Cardiac muscle cell (in vitro differentiated cells and primary cell): Measurements from ENCODE around the gene SNRNP40. TPM values are rescaled to one million over a fixed set of nuclear protein-coding genes. Genes with fewer than 3 reads are reported as not detected.

Experiments used
- DNase-seq, 2 donors: peaks; one replicate each; pipeline versions ENCODE4 v3.0.0 to v3.0.0-alpha.2; 2010 to 2017; ENCODE audit warnings: low read depth in 1 of 2, low spot score in 1 of 2
- H3K27ac ChIP-seq: fragments of 200-600 bp; sonication (generic); 2 replicates; pipeline ENCODE4 v1.5.1; 2016
- H3K27me3 ChIP-seq: fragments of 200-600 bp; sonication (generic); 2 replicates; pipeline ENCODE4 v1.6.0; 2016; ENCODE audit warnings: control low read depth
- H3K36me3 ChIP-seq: fragments of 200-600 bp; sonication (generic); 2 replicates; pipeline ENCODE4 v1.5.1; 2016; ENCODE audit warnings: control low read depth
- H3K4me1 ChIP-seq: fragments of 200-600 bp; sonication (generic); 2 replicates; pipeline ENCODE4 v1.8.1; 2017; ENCODE audit warnings: low read depth, mild to moderate bottlenecking, mixed run types
- H3K4me3 ChIP-seq: fragments of 200-600 bp; sonication (generic); 2 replicates; pipeline ENCODE4 v1.5.1; 2016; ENCODE audit warnings: mild to moderate bottlenecking
- H3K9me3 ChIP-seq: fragments of 200-600 bp; sonication (generic); 2 replicates; pipeline ENCODE4 v1.5.1; 2017; ENCODE audit warnings: low read depth, mild to moderate bottlenecking, control low read depth
- polyA plus RNA-seq: library from polyadenylated mRNA; unstranded; fragments of >200 nt; fragmentation: Nextera tagmentation; extraction: Ambion mirVana; gene quantifications from 2 replicates; pipeline ENCODE4 v1.2.1, GENCODE V29; 2016
- total RNA-seq: library from RNA; depleted of rRNA; stranded (reverse); fragments of >200 nt; gene quantifications from 2 replicates; pipeline ENCODE4 v1.2.3, GENCODE V29; 2016
- TF ChIP-seq, protein P1 (sequence below): IDR thresholded peaks from 2 replicates; pipeline ENCODE4 v1.5.1; 2012; ENCODE audit warnings: low read depth, mild to moderate bottlenecking, low read length

SNRNP40 gene
- total and polyA plus RNA-seq, 2 experiments from 2014 or later: 39.5 to 69.5 TPM

GRCh38 chr1:31310198-31310597, 13.6 kb upstream of the SNRNP40 start:
- H3K36me3 ChIP-seq: peaks cover 15% of the 10 kb centered on the region
- H3K9me3 ChIP-seq: no peaks in the 10 kb centered on the region
- H3K4me3 ChIP-seq: no peak overlapping the region
- DNase-seq: no peak
- H3K4me1 ChIP-seq: peaks cover 7% of the 10 kb centered on the region
- TF ChIP-seq, protein P1, sequence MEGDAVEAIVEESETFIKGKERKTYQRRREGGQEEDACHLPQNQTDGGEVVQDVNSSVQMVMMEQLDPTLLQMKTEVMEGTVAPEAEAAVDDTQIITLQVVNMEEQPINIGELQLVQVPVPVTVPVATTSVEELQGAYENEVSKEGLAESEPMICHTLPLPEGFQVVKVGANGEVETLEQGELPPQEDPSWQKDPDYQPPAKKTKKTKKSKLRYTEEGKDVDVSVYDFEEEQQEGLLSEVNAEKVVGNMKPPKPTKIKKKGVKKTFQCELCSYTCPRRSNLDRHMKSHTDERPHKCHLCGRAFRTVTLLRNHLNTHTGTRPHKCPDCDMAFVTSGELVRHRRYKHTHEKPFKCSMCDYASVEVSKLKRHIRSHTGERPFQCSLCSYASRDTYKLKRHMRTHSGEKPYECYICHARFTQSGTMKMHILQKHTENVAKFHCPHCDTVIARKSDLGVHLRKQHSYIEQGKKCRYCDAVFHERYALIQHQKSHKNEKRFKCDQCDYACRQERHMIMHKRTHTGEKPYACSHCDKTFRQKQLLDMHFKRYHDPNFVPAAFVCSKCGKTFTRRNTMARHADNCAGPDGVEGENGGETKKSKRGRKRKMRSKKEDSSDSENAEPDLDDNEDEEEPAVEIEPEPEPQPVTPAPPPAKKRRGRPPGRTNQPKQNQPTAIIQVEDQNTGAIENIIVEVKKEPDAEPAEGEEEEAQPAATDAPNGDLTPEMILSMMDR: no peak
- H3K27ac ChIP-seq: no peak overlapping the region
- no peaks in the 10 kb centered on the region for H3K27me3 ChIP-seq

DNA sequence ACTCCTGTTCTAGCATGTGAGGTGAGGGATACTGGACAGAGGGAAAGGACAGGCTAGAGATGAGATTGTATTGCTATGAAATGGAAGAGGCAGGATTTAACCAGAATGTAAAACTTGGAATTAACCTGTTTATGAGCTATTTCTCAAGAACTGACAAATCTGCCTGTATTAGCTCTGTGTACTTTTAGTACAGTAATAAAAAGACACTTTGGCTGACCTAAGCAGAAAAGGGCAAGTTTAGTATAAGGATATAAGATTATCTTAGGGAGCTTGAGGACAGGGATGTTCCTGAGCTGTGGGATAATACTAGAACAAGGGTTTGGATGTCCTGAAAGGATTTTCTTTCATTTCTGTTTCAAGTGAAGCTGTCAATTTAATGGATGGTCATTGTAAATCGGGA, 11.4 kb upstream of the SNRNP40 start:
- peaks cover 11% of the 10 kb centered on the region for H3K36me3 ChIP-seq
- H3K27me3 ChIP-seq: no peaks in the 10 kb centered on the region
- TF ChIP-seq, protein P1: no peak
- H3K9me3 ChIP-seq: no peaks in the 10 kb centered on the region
- H3K4me3 ChIP-seq: no peak overlapping the region
- no peak overlapping the region for H3K27ac ChIP-seq
- no peak for DNase-seq
- peaks cover 7% of the 10 kb centered on the region for H3K4me1 ChIP-seq

DNA sequence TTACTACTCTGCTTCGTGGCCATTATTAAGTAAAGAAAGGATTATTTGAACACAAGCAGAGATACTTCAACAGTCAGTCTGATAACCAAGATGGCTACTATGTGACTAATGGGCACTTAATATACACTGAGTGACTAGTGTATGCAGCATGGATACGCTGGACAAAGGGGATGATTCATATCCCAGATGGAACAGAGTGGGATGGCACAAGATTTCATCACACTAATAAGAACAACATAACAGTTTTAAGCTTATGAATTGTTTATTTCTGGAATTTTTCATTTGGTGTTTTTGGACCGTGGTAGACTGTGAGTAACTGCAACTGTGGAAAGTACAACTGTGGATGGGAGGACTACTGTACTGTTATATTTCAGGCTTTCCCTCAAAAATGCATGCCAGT, 9.7 kb upstream of the SNRNP40 start:
- TF ChIP-seq, protein P1: no peak
- peak in 1 of 2 donors; percentile 90 for DNase-seq
- peaks cover 2% of the 10 kb centered on the region for H3K36me3 ChIP-seq
- H3K27me3 ChIP-seq: no peaks in the 10 kb centered on the region
- H3K9me3 ChIP-seq: no peaks in the 10 kb centered on the region
- H3K4me1 ChIP-seq: peaks cover 7% of the 10 kb centered on the region
- no peak overlapping the region for H3K4me3 ChIP-seq
- H3K27ac ChIP-seq: no peak overlapping the region

GRCh38 chr1:31302709-31303441, 6.3 kb upstream of the SNRNP40 start:
- Histone ChIP-seq H3K4me3 (no peak overlapping the region), H3K4me1 (no peaks in the 10 kb centered on the region), H3K9me3 (no peaks in the 10 kb centered on the region), H3K36me3 (no peaks in the 10 kb centered on the region), H3K27ac (no peak overlapping the region), H3K27me3 (no peaks in the 10 kb centered on the region)
- TF ChIP-seq, protein P1: no peak
- DNase-seq: peak in 1 of 2 donors; percentile 50

- Histone ChIP-seq H3K27me3 (no peaks in the 10 kb centered on the region), H3K9me3 (no peaks in the 10 kb centered on the region), H3K27ac (no peak overlapping the region), H3K36me3 (no peaks in the 10 kb centered on the region), H3K4me1 (peaks cover 6% of the 10 kb centered on the region), H3K4me3 (no peak overlapping the region)
- DNase-seq: no peak
- TF ChIP-seq, protein P1: no peak
These were observed 3.6 kb upstream of the SNRNP40 start for GRCh38 chr1:31300193-31300592.
